HCT116 (cell line): ENCODE data around the gene ZDHHC15. TPM values are rescaled to one million over a fixed set of nuclear protein-coding genes. Genes with fewer than 3 reads are reported as not detected.
"Not testable (repeated sequence)": the region's sequence is repeated elsewhere in the genome, so short reads cannot be mapped to it uniquely, and the experiment has no call there.

Source experiments
- ATAC-seq: fragments of 200-7000 bp; cut with Tn5 transposase; 2 replicates; pipeline ENCODE4 v1.9.1; 2020; ENCODE audit warnings: mild to moderate bottlenecking, moderate library complexity
- BruUV-seq: library from RNA; stranded (reverse); fragments of 400-500 nt; replicated peaks from 2 replicates; lab custom pipeline; 2021; lab: Mats Ljungman, UMichigan
- CTCF ChIA-PET: fragments of 300-600 bp; sonication (Branson Sonifier 250); formaldehyde crosslinking; loops from one replicate; lab custom pipeline; 2021; ENCODE audit warnings: antibody characterized with exemption; lab: Charles Lee
- POLR2A ChIA-PET: fragments of 300-600, 350-600 bp; sonication (Branson Sonifier 250); formaldehyde crosslinking; loops from one replicate; lab custom pipeline; 2021; ENCODE audit warnings: antibody characterized with exemption; lab: Charles Lee
- RAD21 ChIA-PET, 2 experiments: fragments of 300-600 bp; sonication (Branson Sonifier 250); formaldehyde crosslinking; loops; one replicate each; lab custom pipeline; 2023; ENCODE audit warnings: low total read pairs in 2 of 2; ENCODE audit not compliant: uncharacterized antibody in 2 of 2, unreplicated experiment in 2 of 2, low non-redundant PET in 1 of 2; lab: Charles Lee
- DNase-seq: peaks from one replicate; pipeline ENCODE4 v3.0.0-alpha.2; 2010; ENCODE audit warnings: low read depth, low spot score
- H2AFZ ChIP-seq: fragments of 200-600 bp; shearing (Covaris generic), sonication (generic); 2 replicates; pipeline ENCODE4 v1.6.1; 2017; ENCODE audit warnings: low read depth, mixed run types, mixed read lengths, antibody characterized with exemption, low read length; ENCODE audit not compliant: poor library complexity, severe bottlenecking
- H3K27ac ChIP-seq: 2 replicates; pipeline ENCODE4 v1.5.1; 2012; ENCODE audit warnings: low read depth, low read length
- H3K27me3 ChIP-seq: fragments of 200-600 bp; sonication (generic); 2 replicates; pipeline ENCODE4 v1.6.1; 2016; ENCODE audit warnings: mixed run types, low read length, mixed read lengths; ENCODE audit not compliant: insufficient read depth
- H3K36me3 ChIP-seq, 2 experiments: fragments of 200-500 bp in 1 of 2; fragments of 200-600 bp in 1 of 2; sonication (Bioruptor generic) in 1 of 2; sonication (generic) in 1 of 2; 2 replicates each; pipeline versions ENCODE4 v1.5.1 to v1.6.1; 2014 to 2016; ENCODE audit warnings: low read length in 2 of 2, inconsistent platforms in 1 of 2, mixed read lengths in 1 of 2, mixed run types in 1 of 2; ENCODE audit not compliant: insufficient read depth in 2 of 2, control insufficient read depth in 1 of 2
- H3K4me1 ChIP-seq, 2 experiments: fragments of 200-600 bp in 1 of 2; sonication (generic) in 1 of 2; 2 replicates each; pipeline versions ENCODE4 v1.5.1 to v1.6.1; 2012 to 2017; ENCODE audit warnings: low read length in 2 of 2, inconsistent platforms in 1 of 2, mild to moderate bottlenecking in 1 of 2, mixed read lengths in 1 of 2, mixed run types in 1 of 2, moderate library complexity in 1 of 2; ENCODE audit not compliant: insufficient read depth in 2 of 2, control insufficient read depth in 1 of 2
- H3K4me2 ChIP-seq: fragments of 200-600 bp; sonication (generic); 2 replicates; pipeline ENCODE4 v1.6.1; 2017; ENCODE audit warnings: mixed run types, low read length, mixed read lengths
- H3K4me3 ChIP-seq, 2 experiments: fragments of 200-600 bp in 1 of 2; sonication (generic) in 1 of 2; replicated peaks in 1 of 2; 2 replicates each; pipeline ENCODE4 v1.5.1; 2011 to 2016; ENCODE audit warnings: low read length in 2 of 2, control low read depth in 1 of 2, low read depth in 1 of 2, mild to moderate bottlenecking in 1 of 2, mixed read lengths in 1 of 2, mixed run types in 1 of 2
- H3K79me2 ChIP-seq: fragments of 200-600 bp; sonication (generic); 2 replicates; pipeline ENCODE4 v1.6.1; 2017; ENCODE audit warnings: mild to moderate bottlenecking, mixed run types, low read length, moderate library complexity, mixed read lengths; ENCODE audit not compliant: insufficient read depth
- H3K9ac ChIP-seq: fragments of 200-600 bp; sonication (generic); 2 replicates; pipeline ENCODE4 v1.6.1; 2016; ENCODE audit warnings: low read length, mixed read lengths
- H3K9me2 ChIP-seq: fragments of 200-600 bp; sonication (generic), shearing (Covaris generic); 2 replicates; pipeline ENCODE4 v1.6.1; 2017; ENCODE audit warnings: mixed run types, mild to moderate bottlenecking, moderate library complexity; ENCODE audit not compliant: insufficient read depth
- H3K9me3 ChIP-seq, 2 experiments: fragments of 200-500 bp in 1 of 2; fragments of 200-600 bp in 1 of 2; sonication (Bioruptor generic) in 1 of 2; sonication (generic) in 1 of 2; 2 replicates each; pipeline ENCODE4 v1.6.1; 2014 to 2017; ENCODE audit warnings: low read length in 2 of 2, mixed read lengths in 2 of 2, inconsistent platforms in 1 of 2, low read depth in 1 of 2, mild to moderate bottlenecking in 1 of 2, mixed run types in 1 of 2, moderate library complexity in 1 of 2; ENCODE audit not compliant: control insufficient read depth in 1 of 2, insufficient read depth in 1 of 2
- H4K20me1 ChIP-seq: fragments of 200-600 bp; sonication (generic), shearing (Covaris generic); 2 replicates; pipeline ENCODE4 v1.6.1; 2017; ENCODE audit warnings: mixed run types, mild to moderate bottlenecking, moderate library complexity; ENCODE audit not compliant: insufficient read depth
- CEBPB ChIP-seq: IDR thresholded peaks from 2 replicates; pipeline ENCODE4 v1.6.1; 2012; ENCODE audit warnings: low read depth
- ELF1 ChIP-seq: IDR thresholded peaks from 2 replicates; pipeline ENCODE4 v1.6.1; 2012; ENCODE audit warnings: low read depth, borderline replicate concordance
- ZFX ChIP-seq: fragments of 450-650 bp; IDR thresholded peaks from 2 replicates; pipeline ENCODE4 v1.6.1; 2017
- ZNF274 ChIP-seq: fragments of 200-500 bp; sonication (Bioruptor generic); IDR thresholded peaks from 2 replicates; pipeline ENCODE4 v1.6.1; 2014; ENCODE audit warnings: mild to moderate bottlenecking, low read depth, low read length, inconsistent platforms
- intact Hi-C: fragments of 100-400 bp; cut with micrococcal nuclease; formaldehyde crosslinking; loops from 2 replicates; pipeline ENCODE4 v1.10.0; 2022
- total RNA-seq: library from RNA; stranded (reverse); gene quantifications from one replicate; pipeline ENCODE4 v1.2.1, GENCODE V29; 2021; ENCODE audit not compliant: unreplicated experiment
- TF ChIP-seq, protein P1 (sequence below): IDR thresholded peaks from 2 replicates; pipeline ENCODE4 v1.6.1; 2012
- TF ChIP-seq, protein P2 (sequence below): IDR thresholded peaks from 2 replicates; pipeline ENCODE4 v1.6.1; 2012

The ZDHHC15 gene
- total RNA-seq, 1 experiment from 2014 or later: not detected

DNA sequence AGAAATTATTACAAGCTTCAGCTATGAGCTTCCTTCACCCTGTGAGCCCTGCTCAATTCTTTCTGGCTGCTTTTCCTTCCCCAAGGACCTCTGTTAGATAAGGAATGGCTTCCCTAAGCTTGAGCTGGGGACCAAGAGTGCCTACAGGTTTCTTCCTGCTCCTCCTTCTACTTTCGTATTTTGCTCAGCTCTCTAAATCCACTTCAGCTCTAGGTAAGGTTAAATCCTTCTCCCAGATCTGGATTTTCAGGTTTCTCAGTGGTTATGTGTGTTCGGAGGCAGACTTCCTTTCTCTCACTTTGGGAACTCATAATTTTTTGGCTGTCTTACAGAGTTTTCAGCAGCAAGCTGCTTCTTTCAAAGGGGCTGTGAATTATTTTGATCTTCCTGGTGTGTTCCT, 21.9 kb upstream of the ZDHHC15 start:
- no peaks in the 10 kb centered on the region for H3K4me1 ChIP-seq
- no peaks in the 10 kb centered on the region for H3K9me3 ChIP-seq
- no peaks in the 10 kb centered on the region for H3K9me2 ChIP-seq
- H4K20me1 ChIP-seq: no peaks in the 10 kb centered on the region
- H3K27me3 ChIP-seq: no peaks in the 10 kb centered on the region
- ATAC-seq (no peak), DNase-seq (no peak)
- no peak overlapping the region for H3K27ac ChIP-seq
- no peak for TF ChIP-seq ELF1
- no peaks in the 10 kb centered on the region for H3K36me3 ChIP-seq
- intact Hi-C loops: no loop called here
- no peaks in the 10 kb centered on the region for H3K79me2 ChIP-seq
- CTCF ChIA-PET: no interaction called here
- no peak overlapping the region for H3K4me2 ChIP-seq
- BruUV-seq: no TSS peak
- no peak overlapping the region for H2AFZ ChIP-seq
- no peak overlapping the region for H3K9ac ChIP-seq
- POLR2A ChIA-PET: no interaction called here
- no peak overlapping the region for H3K4me3 ChIP-seq
- RAD21 ChIA-PET: no interaction called here

DNA sequence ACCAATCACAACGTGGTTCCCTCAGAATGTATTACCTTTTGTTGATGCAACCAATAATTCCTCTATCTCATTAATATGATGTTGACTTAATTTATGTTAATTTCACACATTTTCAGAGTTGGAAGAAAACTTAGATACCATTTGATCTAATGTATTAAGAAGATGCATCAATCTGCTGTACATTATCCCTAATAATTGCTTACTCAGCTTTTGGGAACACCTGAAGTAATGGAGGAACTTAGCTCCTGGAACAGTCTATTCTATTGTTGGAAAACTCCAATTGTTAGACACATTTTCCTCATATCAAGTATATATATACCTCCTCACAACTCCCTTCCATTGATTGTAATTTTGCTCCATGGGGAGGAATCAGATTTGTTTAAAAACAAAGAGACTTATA, 38.9 kb downstream of the ZDHHC15 start:
- no peaks in the 10 kb centered on the region for H3K36me3 ChIP-seq
- H3K9me3 ChIP-seq: no peaks in the 10 kb centered on the region
- intact Hi-C loops: no loop called here
- RAD21 ChIA-PET: no interaction called here
- H3K9me2 ChIP-seq: no peaks in the 10 kb centered on the region
- H3K4me2 ChIP-seq: no peak overlapping the region
- H3K79me2 ChIP-seq: no peaks in the 10 kb centered on the region
- H2AFZ ChIP-seq: no peak overlapping the region
- POLR2A ChIA-PET: no interaction called here
- CTCF ChIA-PET: no interaction called here
- H3K27ac ChIP-seq: no peak overlapping the region
- no peak overlapping the region for H3K4me3 ChIP-seq
- H4K20me1 ChIP-seq: no peaks in the 10 kb centered on the region
- DNase-seq: no peak
- TF ChIP-seq ZFX (no peak), ZNF274 (no peak), CEBPB (no peak)
- TF ChIP-seq, protein P1, sequence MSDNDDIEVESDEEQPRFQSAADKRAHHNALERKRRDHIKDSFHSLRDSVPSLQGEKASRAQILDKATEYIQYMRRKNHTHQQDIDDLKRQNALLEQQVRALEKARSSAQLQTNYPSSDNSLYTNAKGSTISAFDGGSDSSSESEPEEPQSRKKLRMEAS: no peak
- TF ChIP-seq, protein P2, sequence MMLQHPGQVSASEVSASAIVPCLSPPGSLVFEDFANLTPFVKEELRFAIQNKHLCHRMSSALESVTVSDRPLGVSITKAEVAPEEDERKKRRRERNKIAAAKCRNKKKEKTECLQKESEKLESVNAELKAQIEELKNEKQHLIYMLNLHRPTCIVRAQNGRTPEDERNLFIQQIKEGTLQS: no peak
- BruUV-seq: no TSS peak
- H3K27me3 ChIP-seq: no peaks in the 10 kb centered on the region
- no peak for ATAC-seq
- H3K4me1 ChIP-seq: no peaks in the 10 kb centered on the region
- H3K9ac ChIP-seq: no peak overlapping the region

DNA sequence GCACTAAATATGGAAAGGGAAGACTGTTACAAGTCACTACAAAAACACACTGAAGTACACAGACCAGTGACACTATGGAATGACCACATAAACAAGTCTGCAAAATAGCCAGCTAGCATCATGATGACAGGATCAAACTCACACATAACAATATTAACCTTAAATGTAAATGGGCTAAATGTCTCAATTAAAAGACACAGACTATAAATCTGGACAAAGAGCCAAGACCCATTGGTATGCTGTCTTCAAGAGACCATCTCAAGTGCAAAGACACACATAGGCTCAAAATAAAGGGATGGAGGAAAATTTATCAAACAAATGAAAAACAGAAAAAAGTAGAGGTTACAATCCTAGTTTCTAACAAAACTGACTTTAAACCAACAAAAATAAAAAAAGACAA, 61.1 kb downstream of the ZDHHC15 start:
- H4K20me1 ChIP-seq, BruUV-seq, H3K4me3 ChIP-seq, H3K9me3 ChIP-seq, H3K9me2 ChIP-seq, ATAC-seq, POLR2A ChIA-PET, H2AFZ ChIP-seq, H3K27me3 ChIP-seq, intact Hi-C loops, H3K79me2 ChIP-seq, H3K9ac ChIP-seq, H3K36me3 ChIP-seq, H3K27ac ChIP-seq, H3K4me2 ChIP-seq, DNase-seq, CTCF ChIA-PET, H3K4me1 ChIP-seq, RAD21 ChIA-PET: not testable (repeated sequence)
